Erythroblast (primary cell): ENCODE data around the gene KCNK16.

Experiments used
- GATA1 ChIP-seq: IDR thresholded peaks from 2 replicates; pipeline ENCODE4 v1.6.1; 2011; ENCODE audit warnings: low read depth, mild to moderate bottlenecking, control low read depth, low read length, moderate library complexity
- POLR2A ChIP-seq: IDR thresholded peaks from 2 replicates; pipeline ENCODE4 v1.6.1; 2011; ENCODE audit warnings: mild to moderate bottlenecking, low read length

DNA sequence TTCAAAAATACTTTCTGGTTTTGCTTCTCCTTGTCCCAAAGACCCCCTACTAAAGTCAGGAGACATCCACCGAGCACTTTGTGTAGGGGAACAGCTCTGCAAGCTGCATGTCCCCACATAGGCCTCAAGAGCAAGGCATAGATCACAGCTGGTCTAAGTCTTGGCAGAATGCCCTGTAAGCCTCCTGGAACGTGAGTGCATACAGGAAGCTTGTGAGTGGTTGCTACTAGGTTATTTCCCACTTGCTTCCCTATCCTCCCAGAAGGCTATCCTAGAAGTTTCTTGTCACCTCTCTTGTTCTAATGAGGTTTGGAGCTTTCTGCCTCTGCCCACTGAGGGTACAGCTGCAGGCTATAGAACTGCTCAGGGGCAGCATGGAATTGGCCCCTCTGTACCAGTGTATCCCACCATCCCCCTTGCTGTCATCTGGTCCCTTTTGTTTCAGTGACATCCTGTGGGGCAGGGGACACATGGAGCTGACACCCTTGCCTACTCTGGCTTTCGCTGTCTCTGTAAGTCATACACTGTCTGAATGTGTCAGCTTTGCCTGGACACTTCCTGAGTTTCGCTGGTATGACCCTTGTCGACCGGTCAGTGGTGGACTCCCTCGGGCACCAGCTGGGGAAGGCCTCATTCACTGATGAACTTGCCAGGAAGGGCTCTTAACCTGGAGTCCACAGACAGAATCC lies 35.6 kb upstream of the KCNK16 start:
- TF ChIP-seq POLR2A = no peak
- TF ChIP-seq GATA1 = no peak
